Measurements from ENCODE around the gene OLFM2.

DNA sequence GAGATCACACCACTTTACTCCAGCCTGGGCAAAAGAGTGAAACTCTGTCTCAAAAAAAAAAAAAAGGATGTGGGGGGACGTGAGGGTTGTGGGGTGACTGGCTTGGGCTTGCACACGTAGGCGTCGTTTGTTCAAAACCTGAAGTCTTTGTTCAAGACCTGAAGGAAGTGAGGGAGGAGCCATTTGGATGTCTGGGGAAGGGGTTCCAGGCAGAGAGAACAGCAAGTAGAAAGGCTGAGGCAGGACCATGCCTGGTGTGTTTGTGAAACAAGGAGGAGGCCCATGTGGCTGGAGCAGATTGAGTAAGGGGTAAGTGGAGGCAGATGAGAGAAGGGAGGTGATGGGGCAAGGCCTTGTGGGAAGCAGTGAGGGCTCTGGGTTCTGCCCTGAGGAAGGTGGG lies 73.4 kb downstream of the OLFM2 start:
- TF ChIP-seq NFIC (IDR thresholded peaks at IDR 0.05) (no peak), TAF1 (IDR thresholded peaks at IDR 0.05; ENCODE audit: low read depth) (no peak)

Measured in Ishikawa (cell line).